ENCODE data around the gene SLCO4A1.
"Not testable (repeated sequence)": the region's sequence is repeated elsewhere in the genome, so short reads cannot be mapped to it uniquely, and the experiment has no call there.

Gene SLCO4A1

GRCh38 chr20:62667530-62668440, 25.5 kb downstream of the SLCO4A1 start:
- no peak for DNase-seq

GRCh38 chr20:62668441-62669027, 26.2 kb downstream of the SLCO4A1 start:
- DNase-seq: peak; percentile 65

GRCh38 chr20:62669249-62669648, 26.9 kb downstream of the SLCO4A1 start:
- DNase-seq: no peak

- no peak for DNase-seq
Measured at GRCh38 chr20:62670156-62670555, 27.9 kb downstream of the SLCO4A1 start.

- DNase-seq: no peak
Measured at GRCh38 chr20:62670998-62671397, 28.7 kb downstream of the SLCO4A1 start.

GRCh38 chr20:62671765-62672164, 29.5 kb downstream of the SLCO4A1 start:
- no peak for DNase-seq

- DNase-seq: no peak
Measured at GRCh38 chr20:62674370-62674769, 32.1 kb downstream of the SLCO4A1 start.

- DNase-seq: no peak
Measured at GRCh38 chr20:62675156-62675876, 33.0 kb downstream of the SLCO4A1 start.

- no peak for DNase-seq
Measured at GRCh38 chr20:62675877-62676260, 33.6 kb downstream of the SLCO4A1 start.

- no peak for DNase-seq
Measured at GRCh38 chr20:62676976-62677375, 34.7 kb downstream of the SLCO4A1 start.

GRCh38 chr20:62677678-62678077, 35.4 kb downstream of the SLCO4A1 start:
- DNase-seq: no peak

- DNase-seq: no peak
Measured at GRCh38 chr20:62678553-62678952, 36.2 kb downstream of the SLCO4A1 start.

GRCh38 chr20:62679978-62680589, 37.8 kb downstream of the SLCO4A1 start:
- DNase-seq: no peak

GRCh38 chr20:62682912-62683517, 40.7 kb downstream of the SLCO4A1 start:
- DNase-seq: no peak

- not testable (repeated sequence) for DNase-seq
Measured at GRCh38 chr20:62683660-62684322, 41.5 kb downstream of the SLCO4A1 start.

GRCh38 chr20:62684981-62685380, 42.7 kb downstream of the SLCO4A1 start:
- DNase-seq: no peak

- DNase-seq: peak; percentile 59
Measured at GRCh38 chr20:62685781-62686555, 43.7 kb downstream of the SLCO4A1 start.

- DNase-seq: no peak
Measured at GRCh38 chr20:62686869-62687830, 44.8 kb downstream of the SLCO4A1 start.

GRCh38 chr20:62688083-62688482, 45.8 kb downstream of the SLCO4A1 start:
- DNase-seq: no peak

GRCh38 chr20:62688855-62689460, 46.7 kb downstream of the SLCO4A1 start:
- DNase-seq: no peak
